Ovary (tissue), 1 donor: ENCODE data around the gene NAB2.

Experiments
- EP300 ChIP-seq: sonication (generic); formaldehyde crosslinking; IDR thresholded peaks from one replicate; pipeline ENCODE4 v1.6.1; 2017; ENCODE audit warnings: antibody characterized with exemption
- POLR2A ChIP-seq: fragments of 450-650 bp; IDR thresholded peaks from one replicate; pipeline ENCODE4 v1.6.1; 2017; ENCODE audit warnings: antibody characterized with exemption, mild to moderate bottlenecking, moderate library complexity

DNA sequence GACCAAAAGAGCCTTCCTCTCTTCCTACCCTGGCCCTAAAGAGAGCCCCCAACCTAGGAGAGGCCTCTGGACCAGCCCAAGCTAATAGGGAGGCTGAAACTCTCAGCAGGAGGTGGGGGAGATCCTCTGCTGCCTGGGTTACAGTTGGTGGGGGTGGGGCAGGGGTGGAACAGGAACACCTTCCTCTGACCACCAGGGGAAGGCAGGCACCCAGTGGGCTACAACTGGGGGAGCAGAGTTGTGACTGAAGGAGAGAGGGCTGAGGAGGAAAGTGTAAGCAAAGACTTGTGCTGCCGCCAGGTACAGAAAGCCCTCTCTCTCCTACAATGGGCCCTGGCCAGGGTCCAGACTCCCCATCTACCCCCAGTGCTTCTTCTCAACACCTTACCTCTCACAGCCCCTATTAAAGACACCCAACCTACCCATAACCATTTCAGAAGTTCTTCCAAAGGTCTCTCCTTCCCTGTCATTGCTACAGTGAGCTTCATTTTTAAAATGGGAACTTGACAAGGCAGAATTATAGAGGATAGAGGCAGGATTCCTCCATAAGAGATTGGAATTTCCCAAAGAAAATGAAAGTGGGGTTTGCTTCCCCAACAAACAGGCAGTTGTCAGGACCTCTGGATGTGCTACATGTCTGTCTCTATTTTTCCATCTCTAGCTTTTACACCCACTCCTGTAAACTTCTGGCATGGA is 40.3 kb upstream of the NAB2 start:
- TF ChIP-seq POLR2A (no peak), EP300 (no peak)
